IMR-90 (cell line): ENCODE measurements around the gene AGTR1.

Source experiments
- BHLHE40 ChIP-seq: fragments of 150-350 bp; IDR thresholded peaks from 2 replicates; pipeline ENCODE4 v1.6.1; 2016; ENCODE audit warnings: mild to moderate bottlenecking, low read depth, low read length
- CEBPB ChIP-seq: IDR thresholded peaks from 2 replicates; pipeline ENCODE4 v1.6.1; 2012; ENCODE audit warnings: low read depth, low read length, improper control_type of control experiment
- MAFK ChIP-seq: IDR thresholded peaks from 2 replicates; pipeline ENCODE4 v1.6.1; 2012; ENCODE audit warnings: low read depth, low read length, improper control_type of control experiment
- MXI1 ChIP-seq: IDR thresholded peaks from 2 replicates; pipeline ENCODE4 v1.6.1; 2012; ENCODE audit warnings: low read depth, mild to moderate bottlenecking, low read length, moderate library complexity, borderline replicate concordance
- POLR2A ChIP-seq: IDR thresholded peaks from 2 replicates; pipeline ENCODE4 v1.6.1; 2012; ENCODE audit warnings: mild to moderate bottlenecking, low read depth, low read length
- RAD21 ChIP-seq: IDR thresholded peaks from 2 replicates; pipeline ENCODE4 v1.6.1; 2012; ENCODE audit warnings: low read length, improper control_type of control experiment
- RCOR1 ChIP-seq: IDR thresholded peaks from 2 replicates; pipeline ENCODE4 v1.6.1; 2012; ENCODE audit warnings: mild to moderate bottlenecking, low read length, improper control_type of control experiment; ENCODE audit not compliant: insufficient replicate concordance
- SMC3 ChIP-seq: fragments of 150-350 bp; IDR thresholded peaks from 2 replicates; pipeline ENCODE4 v1.6.1; 2016; ENCODE audit warnings: low read depth, mild to moderate bottlenecking, antibody characterized with exemption, low read length, moderate library complexity
- TF ChIP-seq, protein P1 (sequence below): fragments of 150-350 bp; IDR thresholded peaks from 2 replicates; pipeline ENCODE4 v1.6.1; 2017; ENCODE audit warnings: mild to moderate bottlenecking, antibody characterized with exemption, low read length, low read depth
- TF ChIP-seq, protein P2 (sequence below): conservative IDR thresholded peaks from 2 replicates; pipeline ENCODE4 v1.5.1; 2012; ENCODE audit warnings: mild to moderate bottlenecking, low read depth, low read length, improper control_type of control experiment

DNA sequence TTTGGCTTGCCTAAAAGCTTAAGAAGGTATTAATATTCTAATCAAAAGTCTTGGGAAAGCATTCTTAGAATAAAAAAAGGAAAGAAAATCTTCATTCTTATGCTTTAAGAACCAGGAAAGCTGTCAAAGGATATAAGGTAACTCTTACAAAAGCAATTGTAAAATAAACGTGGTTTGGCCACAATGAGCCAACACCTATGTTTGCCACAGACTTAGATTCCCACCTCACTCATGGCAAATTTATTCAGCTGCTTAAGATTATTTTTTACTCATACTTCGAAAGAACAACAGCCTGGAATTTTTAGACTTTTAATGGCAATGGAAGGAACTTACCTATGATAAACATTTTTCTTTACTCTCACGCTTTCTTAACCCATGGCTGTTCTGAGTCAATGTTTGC lies 38.4 kb downstream of the AGTR1 start:
- TF ChIP-seq SMC3: no peak
- no peak for TF ChIP-seq RAD21
- TF ChIP-seq, protein P1, sequence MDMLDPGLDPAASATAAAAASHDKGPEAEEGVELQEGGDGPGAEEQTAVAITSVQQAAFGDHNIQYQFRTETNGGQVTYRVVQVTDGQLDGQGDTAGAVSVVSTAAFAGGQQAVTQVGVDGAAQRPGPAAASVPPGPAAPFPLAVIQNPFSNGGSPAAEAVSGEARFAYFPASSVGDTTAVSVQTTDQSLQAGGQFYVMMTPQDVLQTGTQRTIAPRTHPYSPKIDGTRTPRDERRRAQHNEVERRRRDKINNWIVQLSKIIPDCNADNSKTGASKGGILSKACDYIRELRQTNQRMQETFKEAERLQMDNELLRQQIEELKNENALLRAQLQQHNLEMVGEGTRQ: no peak
- TF ChIP-seq, protein P2, sequence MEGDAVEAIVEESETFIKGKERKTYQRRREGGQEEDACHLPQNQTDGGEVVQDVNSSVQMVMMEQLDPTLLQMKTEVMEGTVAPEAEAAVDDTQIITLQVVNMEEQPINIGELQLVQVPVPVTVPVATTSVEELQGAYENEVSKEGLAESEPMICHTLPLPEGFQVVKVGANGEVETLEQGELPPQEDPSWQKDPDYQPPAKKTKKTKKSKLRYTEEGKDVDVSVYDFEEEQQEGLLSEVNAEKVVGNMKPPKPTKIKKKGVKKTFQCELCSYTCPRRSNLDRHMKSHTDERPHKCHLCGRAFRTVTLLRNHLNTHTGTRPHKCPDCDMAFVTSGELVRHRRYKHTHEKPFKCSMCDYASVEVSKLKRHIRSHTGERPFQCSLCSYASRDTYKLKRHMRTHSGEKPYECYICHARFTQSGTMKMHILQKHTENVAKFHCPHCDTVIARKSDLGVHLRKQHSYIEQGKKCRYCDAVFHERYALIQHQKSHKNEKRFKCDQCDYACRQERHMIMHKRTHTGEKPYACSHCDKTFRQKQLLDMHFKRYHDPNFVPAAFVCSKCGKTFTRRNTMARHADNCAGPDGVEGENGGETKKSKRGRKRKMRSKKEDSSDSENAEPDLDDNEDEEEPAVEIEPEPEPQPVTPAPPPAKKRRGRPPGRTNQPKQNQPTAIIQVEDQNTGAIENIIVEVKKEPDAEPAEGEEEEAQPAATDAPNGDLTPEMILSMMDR: no peak
- TF ChIP-seq MXI1: no peak
- no peak for TF ChIP-seq POLR2A
- no peak for TF ChIP-seq BHLHE40
- no peak for TF ChIP-seq CEBPB
- TF ChIP-seq MAFK: no peak
- TF ChIP-seq RCOR1: no peak
